ENCODE data around the gene PPP1R14D.

Gene PPP1R14D

DNA sequence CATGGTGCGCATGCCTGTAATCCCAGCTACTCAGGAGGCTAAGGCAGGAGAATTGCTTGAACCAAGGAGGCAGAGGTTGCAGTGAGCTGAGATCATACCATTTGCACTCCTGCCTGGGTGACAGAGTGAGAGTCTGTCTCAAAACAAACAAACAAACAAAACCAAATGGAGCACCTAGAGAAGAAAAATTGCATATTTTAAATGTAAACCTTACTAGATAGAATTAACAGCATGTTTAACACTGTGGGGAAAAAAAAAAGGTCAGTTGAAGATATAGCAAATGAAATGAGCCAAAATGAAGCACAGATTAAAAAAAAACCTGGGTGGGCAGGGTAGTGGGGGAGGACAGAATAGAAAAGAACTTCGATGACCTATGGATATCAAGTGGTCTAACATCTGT lies 7.3 kb downstream of the PPP1R14D start:
- Histone ChIP-seq H3F3A (ENCODE audit: insufficient read depth) (no peaks in the 10 kb centered on the region), H3K27ac (ENCODE audit: low read depth, low read length) (no peak overlapping the region), H3K9me2 (replicated peaks; ENCODE audit: insufficient read depth, low read length) (no peaks in the 10 kb centered on the region), H2AFZ (ENCODE audit: low read depth, low read length, severe bottlenecking) (no peak overlapping the region), H3K36me3 (ENCODE audit: low read length) (no peaks in the 10 kb centered on the region), H3K4me2 (ENCODE audit: low read depth, low read length, poor library complexity, severe bottlenecking) (no peak overlapping the region), H3K9ac (ENCODE audit: low read length) (no peak overlapping the region), H4K20me1 (ENCODE audit: low read depth, low read length) (no peaks in the 10 kb centered on the region), H3K79me2 (ENCODE audit: insufficient read depth, low read length) (no peaks in the 10 kb centered on the region), H3K4me3 (ENCODE audit: insufficient read depth, low read length, poor library complexity, severe bottlenecking) (no peak overlapping the region), H3K9me3 (ENCODE audit: insufficient read depth, low read length) (no peaks in the 10 kb centered on the region), H3K27me3 (ENCODE audit: low read length) (no peaks in the 10 kb centered on the region)
- no peak for TF ChIP-seq CTCF (IDR thresholded peaks at IDR 0.05; ENCODE audit: insufficient read depth, low read length, poor library complexity, severe bottlenecking)
- no peak for TF ChIP-seq EZH2phosphoT487 (conservative IDR thresholded peaks at IDR 0.05; ENCODE audit: low read length)

DNA sequence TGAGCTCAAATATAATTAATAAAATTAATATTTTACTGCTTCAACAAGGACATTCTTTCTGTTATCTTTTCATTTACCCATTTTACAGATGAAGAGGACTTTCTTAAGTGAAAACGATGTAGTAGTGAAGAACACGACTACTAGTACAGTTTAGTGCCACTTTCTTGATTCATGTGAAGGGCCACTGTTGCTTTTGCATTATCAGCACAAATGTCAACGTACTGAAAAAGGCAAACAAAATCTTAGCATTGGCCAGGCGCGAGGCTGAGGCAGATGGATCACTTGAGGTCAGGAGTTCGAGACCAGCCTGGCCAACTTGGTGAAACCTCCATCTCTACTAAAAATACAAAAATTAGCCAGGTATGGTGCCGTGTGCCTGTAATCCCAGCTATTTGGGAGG lies 9.5 kb downstream of the PPP1R14D start:
- no peak overlapping the region for H3K27ac ChIP-seq (ENCODE audit: low read depth, low read length)
- no peaks in the 10 kb centered on the region for H3K27me3 ChIP-seq (ENCODE audit: low read length)
- no peaks in the 10 kb centered on the region for H3K36me3 ChIP-seq (ENCODE audit: low read length)
- TF ChIP-seq EZH2phosphoT487 (conservative IDR thresholded peaks at IDR 0.05; ENCODE audit: low read length) (no peak), CTCF (IDR thresholded peaks at IDR 0.05; ENCODE audit: insufficient read depth, low read length, poor library complexity, severe bottlenecking) (no peak)
- H3K79me2 ChIP-seq (ENCODE audit: insufficient read depth, low read length) = no peaks in the 10 kb centered on the region
- H2AFZ ChIP-seq (ENCODE audit: low read depth, low read length, severe bottlenecking) = no peak overlapping the region
- no peaks in the 10 kb centered on the region for H4K20me1 ChIP-seq (ENCODE audit: low read depth, low read length)
- no peaks in the 10 kb centered on the region for H3K9me3 ChIP-seq (ENCODE audit: insufficient read depth, low read length)
- no peaks in the 10 kb centered on the region for H3K9me2 ChIP-seq (replicated peaks; ENCODE audit: insufficient read depth, low read length)
- no peak overlapping the region for H3K9ac ChIP-seq (ENCODE audit: low read length)
- no peak overlapping the region for H3K4me2 ChIP-seq (ENCODE audit: low read depth, low read length, poor library complexity, severe bottlenecking)
- no peaks in the 10 kb centered on the region for H3F3A ChIP-seq (ENCODE audit: insufficient read depth)
- no peak overlapping the region for H3K4me3 ChIP-seq (ENCODE audit: insufficient read depth, low read length, poor library complexity, severe bottlenecking)

DNA sequence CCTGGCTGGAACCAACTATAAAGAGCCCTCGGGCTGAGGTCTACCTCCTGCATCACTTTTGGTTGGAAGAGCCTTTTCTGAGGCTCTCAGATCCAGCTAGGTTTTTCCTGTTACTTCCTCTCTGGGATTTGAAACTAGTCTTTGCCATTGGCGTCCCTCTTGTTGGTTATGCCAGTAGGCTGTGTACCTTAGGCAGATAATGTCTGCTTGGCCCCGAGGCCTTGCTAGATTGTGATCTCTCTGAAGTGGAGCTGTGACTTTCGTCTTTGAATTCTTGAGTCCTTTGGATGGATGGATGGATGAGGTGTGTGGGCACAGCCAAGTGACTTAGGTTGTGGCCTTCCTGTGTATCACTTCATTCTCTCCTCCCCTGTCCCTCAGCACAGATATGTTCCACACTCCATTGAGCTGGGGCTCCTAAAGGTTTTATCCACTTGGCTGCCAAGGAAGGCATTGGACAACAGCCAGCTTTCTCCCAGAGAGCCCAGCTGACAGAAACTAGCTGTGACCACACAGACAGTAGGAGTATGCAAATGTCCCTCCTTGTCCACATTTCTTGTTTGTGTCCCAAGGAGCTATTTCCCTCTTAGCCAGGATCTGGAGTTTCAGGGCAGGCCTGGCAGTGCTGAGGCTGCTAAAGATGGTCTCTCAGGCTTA lies 13.3 kb downstream of the PPP1R14D start:
- H3K9me2 ChIP-seq (replicated peaks; ENCODE audit: insufficient read depth, low read length) = no peaks in the 10 kb centered on the region

More for the DNA sequence above, 13.3 kb downstream of the PPP1R14D start:
- TF ChIP-seq CTCF (IDR thresholded peaks at IDR 0.05; ENCODE audit: insufficient read depth, low read length, poor library complexity, severe bottlenecking) (no peak), EZH2phosphoT487 (conservative IDR thresholded peaks at IDR 0.05; ENCODE audit: low read length) (no peak)
- Histone ChIP-seq H3K9ac (ENCODE audit: low read length) (no peak overlapping the region), H3F3A (ENCODE audit: insufficient read depth) (no peaks in the 10 kb centered on the region), H3K27ac (ENCODE audit: low read depth, low read length) (no peak overlapping the region), H3K36me3 (ENCODE audit: low read length) (no peaks in the 10 kb centered on the region), H3K4me2 (ENCODE audit: low read depth, low read length, poor library complexity, severe bottlenecking) (no peak overlapping the region), H3K79me2 (ENCODE audit: insufficient read depth, low read length) (no peaks in the 10 kb centered on the region), H2AFZ (ENCODE audit: low read depth, low read length, severe bottlenecking) (no peak overlapping the region), H3K27me3 (ENCODE audit: low read length) (no peaks in the 10 kb centered on the region), H3K4me3 (ENCODE audit: insufficient read depth, low read length, poor library complexity, severe bottlenecking) (no peak overlapping the region), H4K20me1 (ENCODE audit: low read depth, low read length) (no peaks in the 10 kb centered on the region), H3K9me3 (ENCODE audit: insufficient read depth, low read length) (no peaks in the 10 kb centered on the region)

Measured in SU-DHL-6 (cell line).